Measurements from ENCODE around the gene TVP23A.

- TF ChIP-seq, protein P1, sequence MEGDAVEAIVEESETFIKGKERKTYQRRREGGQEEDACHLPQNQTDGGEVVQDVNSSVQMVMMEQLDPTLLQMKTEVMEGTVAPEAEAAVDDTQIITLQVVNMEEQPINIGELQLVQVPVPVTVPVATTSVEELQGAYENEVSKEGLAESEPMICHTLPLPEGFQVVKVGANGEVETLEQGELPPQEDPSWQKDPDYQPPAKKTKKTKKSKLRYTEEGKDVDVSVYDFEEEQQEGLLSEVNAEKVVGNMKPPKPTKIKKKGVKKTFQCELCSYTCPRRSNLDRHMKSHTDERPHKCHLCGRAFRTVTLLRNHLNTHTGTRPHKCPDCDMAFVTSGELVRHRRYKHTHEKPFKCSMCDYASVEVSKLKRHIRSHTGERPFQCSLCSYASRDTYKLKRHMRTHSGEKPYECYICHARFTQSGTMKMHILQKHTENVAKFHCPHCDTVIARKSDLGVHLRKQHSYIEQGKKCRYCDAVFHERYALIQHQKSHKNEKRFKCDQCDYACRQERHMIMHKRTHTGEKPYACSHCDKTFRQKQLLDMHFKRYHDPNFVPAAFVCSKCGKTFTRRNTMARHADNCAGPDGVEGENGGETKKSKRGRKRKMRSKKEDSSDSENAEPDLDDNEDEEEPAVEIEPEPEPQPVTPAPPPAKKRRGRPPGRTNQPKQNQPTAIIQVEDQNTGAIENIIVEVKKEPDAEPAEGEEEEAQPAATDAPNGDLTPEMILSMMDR (IDR thresholded peaks at IDR 0.05), result no peak
- TF ChIP-seq, protein P2, sequence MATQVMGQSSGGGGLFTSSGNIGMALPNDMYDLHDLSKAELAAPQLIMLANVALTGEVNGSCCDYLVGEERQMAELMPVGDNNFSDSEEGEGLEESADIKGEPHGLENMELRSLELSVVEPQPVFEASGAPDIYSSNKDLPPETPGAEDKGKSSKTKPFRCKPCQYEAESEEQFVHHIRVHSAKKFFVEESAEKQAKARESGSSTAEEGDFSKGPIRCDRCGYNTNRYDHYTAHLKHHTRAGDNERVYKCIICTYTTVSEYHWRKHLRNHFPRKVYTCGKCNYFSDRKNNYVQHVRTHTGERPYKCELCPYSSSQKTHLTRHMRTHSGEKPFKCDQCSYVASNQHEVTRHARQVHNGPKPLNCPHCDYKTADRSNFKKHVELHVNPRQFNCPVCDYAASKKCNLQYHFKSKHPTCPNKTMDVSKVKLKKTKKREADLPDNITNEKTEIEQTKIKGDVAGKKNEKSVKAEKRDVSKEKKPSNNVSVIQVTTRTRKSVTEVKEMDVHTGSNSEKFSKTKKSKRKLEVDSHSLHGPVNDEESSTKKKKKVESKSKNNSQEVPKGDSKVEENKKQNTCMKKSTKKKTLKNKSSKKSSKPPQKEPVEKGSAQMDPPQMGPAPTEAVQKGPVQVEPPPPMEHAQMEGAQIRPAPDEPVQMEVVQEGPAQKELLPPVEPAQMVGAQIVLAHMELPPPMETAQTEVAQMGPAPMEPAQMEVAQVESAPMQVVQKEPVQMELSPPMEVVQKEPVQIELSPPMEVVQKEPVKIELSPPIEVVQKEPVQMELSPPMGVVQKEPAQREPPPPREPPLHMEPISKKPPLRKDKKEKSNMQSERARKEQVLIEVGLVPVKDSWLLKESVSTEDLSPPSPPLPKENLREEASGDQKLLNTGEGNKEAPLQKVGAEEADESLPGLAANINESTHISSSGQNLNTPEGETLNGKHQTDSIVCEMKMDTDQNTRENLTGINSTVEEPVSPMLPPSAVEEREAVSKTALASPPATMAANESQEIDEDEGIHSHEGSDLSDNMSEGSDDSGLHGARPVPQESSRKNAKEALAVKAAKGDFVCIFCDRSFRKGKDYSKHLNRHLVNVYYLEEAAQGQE (IDR thresholded peaks at IDR 0.05; ENCODE audit: low read depth, low read length), result no peak
These were observed 17.7 kb upstream of the TVP23A start for GRCh38 chr16:10836174-10836853.
